ENCODE data around the gene LRRTM4.
"Not testable (repeated sequence)": the region's sequence is repeated elsewhere in the genome, so short reads cannot be mapped to it uniquely, and the experiment has no call there.

Gene LRRTM4

GRCh38 chr2:76862901-76863300 lies 659.3 kb downstream of the LRRTM4 start:
- no peak for DNase-seq (ENCODE audit: low read depth)

GRCh38 chr2:76861708-76862107 lies 660.5 kb downstream of the LRRTM4 start:
- DNase-seq (ENCODE audit: low read depth) = no peak

- no peak for DNase-seq (ENCODE audit: low read depth)
Measured at GRCh38 chr2:76851000-76851399, 671.2 kb downstream of the LRRTM4 start.

GRCh38 chr2:76849086-76849485 lies 673.1 kb downstream of the LRRTM4 start:
- DNase-seq (ENCODE audit: low read depth) = no peak

GRCh38 chr2:76839826-76840225 lies 682.4 kb downstream of the LRRTM4 start:
- DNase-seq (ENCODE audit: low read depth) = no peak

GRCh38 chr2:76829374-76830234 lies 692.6 kb downstream of the LRRTM4 start:
- no peak for DNase-seq (ENCODE audit: low read depth)

- DNase-seq (ENCODE audit: low read depth) = no peak
Measured at GRCh38 chr2:76826691-76827090, 695.5 kb downstream of the LRRTM4 start.

DNA sequence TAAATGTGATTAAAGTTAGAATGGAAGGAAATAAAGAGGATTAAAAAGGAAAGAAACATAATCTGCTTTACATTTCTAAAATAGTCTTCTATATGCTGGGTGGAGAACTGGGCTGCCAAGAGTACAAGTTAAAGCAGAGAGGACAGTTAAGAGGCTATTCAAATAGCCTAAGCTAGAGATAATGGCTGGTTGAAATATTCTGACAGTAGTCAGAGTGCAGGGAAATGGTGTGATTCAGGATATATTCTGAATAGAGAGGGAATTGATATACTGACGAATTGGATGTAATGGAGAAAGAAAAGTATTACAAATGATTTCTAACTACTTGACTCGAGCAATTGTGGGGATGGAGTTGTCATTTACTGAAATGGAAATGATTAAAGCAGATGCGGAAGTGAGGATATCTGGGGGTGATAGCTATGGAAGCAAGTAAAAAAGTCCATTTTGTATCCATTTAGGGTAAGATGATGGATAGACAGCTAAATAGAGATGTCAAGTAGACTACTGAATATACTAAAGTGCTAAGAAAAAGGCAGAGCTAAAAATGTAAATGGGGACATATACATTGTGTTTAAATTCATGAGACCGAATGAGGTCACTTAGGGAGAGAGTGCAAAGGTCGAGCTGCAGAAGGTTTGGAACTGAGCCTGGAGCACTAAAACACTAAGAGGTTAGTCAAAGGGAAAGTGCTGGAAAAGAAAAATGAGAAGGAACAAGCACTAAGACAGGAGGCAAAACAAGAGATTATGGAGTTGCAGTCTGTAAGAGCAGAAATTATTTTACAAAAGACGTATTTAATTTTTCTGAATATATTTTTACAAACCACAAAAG lies 696.8 kb downstream of the LRRTM4 start:
- no peak for DNase-seq (ENCODE audit: low read depth)

- DNase-seq (ENCODE audit: low read depth) = no peak
Measured at GRCh38 chr2:76821731-76822130, 700.4 kb downstream of the LRRTM4 start.

DNA sequence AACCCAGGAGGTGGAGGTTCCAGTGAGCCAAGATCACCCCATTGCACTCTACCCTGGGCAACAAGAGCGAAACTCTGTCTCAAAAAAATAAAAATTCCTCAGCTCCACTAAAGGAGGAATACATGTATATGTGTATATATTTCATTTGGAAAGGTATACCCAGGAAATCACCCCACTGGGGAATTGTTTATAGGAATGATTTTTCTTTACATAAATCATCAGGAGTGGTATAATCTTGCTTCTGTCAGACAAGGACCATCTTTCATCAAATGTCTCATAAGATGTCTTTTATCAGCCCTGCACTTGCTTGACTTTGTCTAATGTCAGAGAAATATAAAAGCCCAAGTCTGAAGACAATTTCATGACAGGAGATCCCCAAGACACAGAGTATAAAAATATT lies 709.1 kb downstream of the LRRTM4 start:
- no peak for DNase-seq (ENCODE audit: low read depth)

DNA sequence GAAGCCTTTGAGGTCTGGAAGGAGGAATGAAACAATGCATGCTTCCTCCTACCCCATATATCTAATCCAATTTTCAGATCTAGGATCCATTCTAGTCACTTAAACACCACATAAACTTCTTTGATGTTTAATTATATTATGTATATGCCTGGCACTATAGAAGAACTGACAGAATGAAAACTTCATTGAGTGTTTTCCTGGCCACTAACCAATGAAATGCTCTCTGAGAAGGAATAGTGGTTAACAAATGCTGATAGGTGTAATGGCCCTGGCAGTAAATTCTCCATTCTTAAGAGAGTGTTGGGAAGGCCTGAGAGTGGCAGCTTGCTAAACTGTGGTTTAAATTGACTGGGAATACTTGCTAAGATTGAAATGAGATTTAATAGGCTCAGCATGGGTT lies 710.0 kb downstream of the LRRTM4 start:
- DNase-seq (ENCODE audit: low read depth) = no peak

DNA sequence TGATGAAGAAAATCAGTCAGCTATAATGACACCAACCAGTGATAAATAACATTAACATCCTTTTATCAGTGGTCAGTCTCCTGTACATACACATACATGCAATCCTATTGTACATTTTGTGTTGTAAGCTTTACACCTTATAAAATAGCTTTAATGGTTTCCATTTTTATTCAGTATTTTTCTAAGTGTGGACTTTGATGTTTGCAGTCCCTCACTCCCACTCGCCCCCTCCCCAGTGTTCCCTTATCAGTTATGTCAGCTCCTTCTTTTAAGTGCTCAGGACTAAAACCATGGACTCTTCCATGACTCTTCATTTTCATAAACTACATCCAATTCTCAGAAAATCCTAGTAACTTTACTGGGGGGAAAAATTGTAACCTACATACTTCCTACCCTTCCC lies 713.0 kb downstream of the LRRTM4 start:
- DNase-seq (ENCODE audit: low read depth) = no peak

GRCh38 chr2:76808732-76809131 lies 713.4 kb downstream of the LRRTM4 start:
- no peak for DNase-seq (ENCODE audit: low read depth)

DNA sequence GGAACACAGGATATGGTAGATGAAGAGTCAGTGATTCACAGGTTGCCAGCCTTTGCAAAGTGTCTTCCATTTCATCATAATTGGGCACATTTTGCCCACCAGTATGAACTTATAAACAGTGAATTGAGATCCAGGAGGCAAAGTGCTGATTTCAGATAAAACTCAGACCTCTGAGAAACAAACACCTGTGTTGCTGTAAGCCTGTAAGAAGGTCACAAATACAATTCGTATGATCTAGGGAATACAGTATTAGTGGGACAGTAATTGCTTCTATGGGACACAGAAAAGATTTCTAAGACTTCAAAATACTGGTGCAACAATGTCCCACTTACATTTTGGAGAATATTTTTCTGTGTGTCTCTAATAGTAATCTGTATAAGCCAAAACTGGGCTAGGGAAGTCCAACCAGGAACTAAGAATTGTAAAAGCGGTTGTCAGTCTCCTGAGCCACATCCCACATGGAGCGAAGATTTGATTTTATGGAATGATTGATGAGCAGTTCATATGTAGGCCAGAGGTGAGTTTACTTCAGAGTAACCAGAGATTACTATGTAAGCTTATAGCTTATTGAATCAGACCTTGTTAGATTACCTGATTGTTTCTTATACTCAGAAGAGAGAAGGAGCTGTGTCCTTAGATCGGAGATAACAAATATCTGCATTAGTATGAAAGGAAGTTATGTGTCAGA lies 728.4 kb downstream of the LRRTM4 start:
- DNase-seq (ENCODE audit: low read depth) = no peak

GRCh38 chr2:76781313-76781712 lies 740.9 kb downstream of the LRRTM4 start:
- not testable (repeated sequence) for DNase-seq (ENCODE audit: low read depth)

DNA sequence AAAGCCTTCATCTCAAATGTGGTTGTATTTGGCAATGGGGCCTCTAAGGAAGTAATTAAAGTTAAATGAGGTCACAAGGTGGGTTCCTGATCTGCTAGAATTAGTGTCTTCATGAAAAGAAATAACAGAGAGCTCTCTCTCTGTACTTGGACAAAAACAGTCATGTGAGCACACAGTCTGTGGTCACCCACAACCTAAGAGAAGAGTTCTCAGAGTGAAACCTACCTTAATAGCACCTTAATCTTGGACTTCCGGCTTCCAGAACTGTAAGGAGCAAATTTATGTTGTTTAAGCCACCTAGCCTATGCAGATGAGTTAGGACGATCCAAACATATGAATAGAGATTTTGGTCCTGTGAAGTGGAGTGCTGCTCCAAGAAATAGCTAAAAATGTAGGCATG lies 758.9 kb downstream of the LRRTM4 start:
- DNase-seq (ENCODE audit: low read depth) = no peak

DNA sequence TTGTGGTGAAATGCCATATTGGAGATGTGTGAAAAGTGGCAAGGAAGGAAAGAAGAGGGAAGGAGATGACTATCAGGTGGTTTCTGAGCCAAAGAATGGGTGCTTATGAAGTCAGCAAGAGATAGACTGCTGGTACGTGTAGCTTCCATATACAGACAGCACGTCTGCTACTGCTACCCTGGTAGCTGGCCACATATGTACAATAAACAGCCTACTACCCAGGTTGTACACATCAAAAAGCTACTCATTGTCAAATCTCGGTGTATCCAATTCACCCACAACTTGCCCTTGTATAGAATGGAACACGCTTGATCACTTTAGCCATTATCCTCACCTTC lies 761.8 kb downstream of the LRRTM4 start:
- no peak for DNase-seq (ENCODE audit: low read depth)

- no peak for DNase-seq (ENCODE audit: low read depth)
Measured at GRCh38 chr2:76759634-76760366, 762.4 kb downstream of the LRRTM4 start.

DNA sequence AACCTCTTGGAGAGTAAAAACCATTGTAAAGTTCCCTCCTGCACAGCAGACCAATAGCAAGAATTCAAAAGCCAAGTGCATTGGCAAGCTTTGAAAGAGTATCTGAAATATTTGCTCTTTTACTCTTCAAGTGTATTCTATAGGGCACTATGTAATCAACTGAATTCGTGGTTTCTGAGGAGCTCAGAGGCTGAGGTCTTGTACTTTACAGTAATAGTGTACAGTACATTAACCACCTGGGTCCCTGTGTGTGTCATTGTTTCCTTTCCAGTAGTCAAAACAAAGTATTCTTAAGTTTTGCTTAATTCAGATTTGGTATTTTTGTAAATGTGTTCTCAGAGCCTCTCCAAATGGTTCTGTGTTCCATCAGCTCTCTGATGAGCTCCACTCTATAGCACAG lies 769.7 kb downstream of the LRRTM4 start:
- DNase-seq (ENCODE audit: low read depth) = no peak

DNA sequence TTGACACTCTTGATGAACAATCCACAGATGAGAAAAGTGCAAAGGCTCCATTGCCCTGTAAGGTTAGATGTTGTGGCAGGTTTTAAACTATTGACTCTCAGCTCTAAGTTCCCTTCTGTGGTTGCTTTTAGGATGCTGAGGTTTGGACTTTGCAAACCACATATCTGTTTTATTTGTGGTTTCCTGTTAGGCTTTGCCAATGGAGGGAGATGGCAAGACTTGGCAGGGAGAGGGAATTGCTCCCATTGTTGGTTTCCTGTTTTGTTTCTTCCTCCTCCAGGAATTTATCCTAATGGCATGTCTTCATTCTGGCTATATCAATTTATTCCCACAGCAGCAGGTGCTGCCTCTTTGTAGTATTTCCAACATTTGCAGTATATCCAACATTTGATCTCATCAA lies 772.3 kb downstream of the LRRTM4 start:
- DNase-seq (ENCODE audit: low read depth) = no peak

- DNase-seq (ENCODE audit: low read depth) = no peak
Measured at GRCh38 chr2:76748581-76749296, 773.4 kb downstream of the LRRTM4 start.
